ENCODE data around the gene ZNF280A.
"Not testable (repeated sequence)": the region's sequence is repeated elsewhere in the genome, so short reads cannot be mapped to it uniquely, and the experiment has no call there.

ZNF280A gene

DNA sequence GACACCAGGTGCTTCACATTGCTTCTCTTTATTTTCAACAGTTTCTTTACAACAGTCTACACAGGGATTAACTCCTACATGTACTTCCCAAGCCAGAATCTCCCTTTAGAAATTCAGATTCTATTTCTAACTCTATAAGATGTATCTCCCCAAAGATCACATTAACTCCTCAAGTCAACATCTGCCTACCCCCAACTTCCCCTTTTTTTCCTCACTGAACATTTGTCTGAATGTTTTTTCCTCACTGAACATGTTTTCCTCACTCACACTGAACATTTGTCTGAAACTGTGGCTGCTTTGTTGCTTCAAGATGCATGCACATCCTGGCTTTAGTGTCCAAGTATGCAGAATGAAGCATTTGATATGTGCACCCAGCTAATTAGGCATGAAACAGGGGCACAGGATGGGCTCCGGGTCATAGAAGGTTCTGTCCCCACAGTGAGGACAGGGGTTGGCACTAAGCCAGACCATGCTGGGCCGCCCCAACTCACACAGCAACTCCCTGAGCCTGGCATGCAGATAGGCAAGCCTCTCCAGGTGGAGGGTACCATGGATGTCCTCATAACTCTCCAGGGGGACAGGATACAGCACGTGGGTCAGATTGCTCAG, 27.7 kb upstream of the ZNF280A start:
- in situ Hi-C loops (cut with MboI; ENCODE audit: low pct_unique_long_range_greater_than_20kb, low sequenced_read_pairs): no loop called here
- DNase-seq: peak; percentile 59

DNA sequence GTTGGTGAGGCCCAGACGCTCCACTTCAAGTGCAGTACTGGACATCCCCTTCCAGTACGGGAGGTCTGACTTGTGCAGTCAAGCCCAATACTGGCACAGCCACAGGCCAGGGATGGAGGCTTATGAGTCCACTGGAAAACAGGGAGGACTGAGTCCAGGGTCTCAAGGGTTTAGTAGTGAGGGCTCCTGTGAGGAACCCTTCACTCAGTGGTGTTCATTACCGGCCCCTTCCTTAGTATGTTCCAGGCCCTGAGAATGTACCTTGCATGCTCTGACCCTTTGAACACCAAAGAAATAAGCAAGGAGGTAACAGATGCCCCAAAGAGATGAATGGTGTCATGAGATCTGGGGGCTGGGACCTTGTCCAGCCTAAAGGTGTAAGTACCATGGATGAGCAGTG, 27.2 kb upstream of the ZNF280A start:
- in situ Hi-C loops (cut with MboI; ENCODE audit: low pct_unique_long_range_greater_than_20kb, low sequenced_read_pairs): no loop called here
- DNase-seq: no peak

DNA sequence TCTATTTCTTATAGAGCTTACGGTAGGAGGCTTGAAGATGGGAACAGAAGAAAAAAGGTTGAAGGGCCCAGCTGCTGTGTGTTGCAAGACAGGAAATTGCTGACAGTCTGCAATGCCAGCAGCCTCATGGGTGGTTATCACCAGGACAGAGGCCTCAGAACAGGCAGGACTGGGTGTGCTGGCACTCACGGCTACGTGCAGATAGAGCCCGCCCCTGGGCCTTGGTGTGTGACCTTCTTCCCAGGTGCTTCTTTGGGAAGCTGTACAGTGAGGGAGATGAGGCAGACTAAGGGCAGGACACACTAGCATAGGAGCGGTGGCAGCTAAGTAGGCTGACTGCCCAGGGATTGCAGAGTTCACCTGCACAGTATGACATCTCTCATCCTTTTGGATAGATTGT, 26.4 kb upstream of the ZNF280A start:
- in situ Hi-C loops (cut with MboI; ENCODE audit: low pct_unique_long_range_greater_than_20kb, low sequenced_read_pairs): no loop called here
- DNase-seq: peak; percentile 41

DNA sequence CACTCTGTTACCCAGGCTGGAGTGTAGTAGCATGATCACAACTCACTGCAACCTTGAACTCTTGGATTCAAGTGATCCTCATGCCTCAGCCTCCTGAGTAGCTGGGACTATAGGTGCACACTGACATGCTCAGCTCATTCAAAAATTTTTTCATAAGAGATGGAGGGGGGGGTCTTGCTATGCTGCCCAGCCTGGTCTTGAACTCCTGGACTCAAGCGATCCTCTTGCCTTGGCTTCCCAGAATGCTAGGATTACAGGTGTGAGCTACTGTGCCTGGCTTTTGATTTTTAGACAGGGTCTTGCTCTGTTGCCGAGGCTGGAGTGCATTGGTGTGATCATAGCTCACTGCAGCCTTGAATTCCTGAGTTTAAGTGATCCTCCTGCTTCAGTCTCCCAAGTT, 25.0 kb upstream of the ZNF280A start:
- DNase-seq: no peak
- in situ Hi-C loops (cut with MboI; ENCODE audit: low pct_unique_long_range_greater_than_20kb, low sequenced_read_pairs): no loop called here

DNA sequence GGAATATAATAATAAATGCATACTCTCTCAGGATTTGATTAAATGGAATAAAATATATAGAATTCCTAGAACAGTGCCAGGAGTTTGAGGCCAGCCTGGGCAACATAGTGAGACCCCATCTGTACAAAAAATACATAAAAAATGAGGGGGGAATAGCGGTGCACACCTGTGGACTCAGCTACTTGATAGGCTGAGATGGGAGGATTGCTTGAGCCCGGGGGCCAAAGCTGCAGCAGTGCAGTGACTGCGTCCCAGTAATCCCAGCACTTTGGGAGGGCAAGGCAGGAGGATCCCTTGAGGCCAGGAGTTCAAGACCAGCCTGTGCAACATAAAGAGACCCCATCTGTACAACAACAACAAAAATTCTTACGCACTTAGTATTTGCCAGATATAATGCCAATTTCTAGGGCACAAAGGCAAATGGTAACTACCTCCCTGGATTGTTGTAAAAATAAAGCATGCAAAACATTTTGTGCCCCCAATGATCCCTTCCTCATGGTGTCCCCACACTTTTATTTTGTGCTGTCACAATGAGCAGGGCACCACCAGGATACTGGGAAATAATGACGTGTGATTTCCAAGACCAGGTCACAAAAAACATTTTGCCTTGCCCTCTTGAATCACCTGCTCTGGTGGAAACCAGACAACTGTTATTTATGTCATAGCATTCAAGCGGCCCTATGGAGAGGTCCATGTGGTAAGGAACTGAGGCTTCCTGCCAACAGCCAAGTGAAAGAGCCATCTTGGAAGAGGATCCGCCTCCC, 18.3 kb upstream of the ZNF280A start:
- no peak for DNase-seq
- in situ Hi-C loops (cut with MboI; ENCODE audit: low pct_unique_long_range_greater_than_20kb, low sequenced_read_pairs): no loop called here

DNA sequence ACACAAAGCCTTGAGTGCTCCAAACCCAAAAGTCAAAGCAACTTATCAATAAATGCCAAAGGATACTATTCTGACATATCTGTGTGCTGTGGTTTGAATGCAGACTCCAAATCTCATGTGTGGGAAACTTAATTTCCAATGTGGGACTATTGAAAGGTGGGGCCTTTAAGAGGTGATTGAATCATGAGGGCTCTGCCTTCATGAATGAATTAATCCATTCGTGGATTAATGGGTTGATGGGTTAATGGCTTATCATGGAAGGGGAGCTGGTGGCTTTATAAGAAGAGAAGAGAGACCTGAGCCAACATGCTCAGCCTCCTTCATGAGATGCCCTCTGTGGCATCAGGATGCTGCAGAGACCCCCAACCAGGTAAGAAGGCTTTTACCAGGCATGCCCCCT, 16.8 kb upstream of the ZNF280A start:
- in situ Hi-C loops (cut with MboI; ENCODE audit: low pct_unique_long_range_greater_than_20kb, low sequenced_read_pairs): no loop called here
- no peak for DNase-seq

DNA sequence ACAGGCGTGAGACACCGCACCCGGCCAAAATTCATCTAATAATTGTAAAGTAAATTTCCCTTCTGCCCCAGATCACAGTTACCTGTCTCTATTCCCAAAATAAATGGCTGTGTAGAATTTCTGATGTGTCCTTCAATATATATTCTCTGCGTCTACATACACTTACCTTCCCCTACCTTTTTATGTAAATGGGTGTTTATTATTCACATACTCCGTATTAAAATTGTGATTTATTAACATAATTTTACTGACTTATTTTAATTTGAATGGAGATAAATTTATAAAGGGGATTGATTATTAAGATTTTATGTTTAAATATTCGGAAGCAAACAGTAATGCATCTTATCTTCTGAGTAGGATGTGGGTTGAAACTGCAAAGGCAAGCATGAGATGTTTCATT, 16.4 kb upstream of the ZNF280A start:
- DNase-seq: no peak
- in situ Hi-C loops (cut with MboI; ENCODE audit: low pct_unique_long_range_greater_than_20kb, low sequenced_read_pairs): no loop called here

DNA sequence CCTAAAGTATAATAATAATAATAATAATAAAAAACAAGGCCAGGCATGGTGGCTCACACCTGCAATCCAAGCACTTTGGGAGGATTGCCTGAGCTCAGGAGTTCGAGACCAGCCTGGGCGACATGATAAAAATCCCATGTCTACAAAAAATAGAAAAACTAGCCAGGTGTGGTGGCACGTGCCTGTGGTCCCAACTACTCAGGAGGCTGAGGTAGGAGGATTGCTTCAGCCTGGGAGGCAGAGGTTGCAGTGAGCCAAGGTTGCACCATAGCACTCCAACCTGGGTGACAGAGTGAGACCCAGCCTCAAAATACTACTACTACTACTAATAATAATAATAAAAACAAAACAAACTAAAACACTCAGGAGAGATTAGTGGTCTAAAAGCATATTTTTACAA, 15.6 kb upstream of the ZNF280A start:
- in situ Hi-C loops (cut with MboI; ENCODE audit: low pct_unique_long_range_greater_than_20kb, low sequenced_read_pairs): no loop called here

DNA sequence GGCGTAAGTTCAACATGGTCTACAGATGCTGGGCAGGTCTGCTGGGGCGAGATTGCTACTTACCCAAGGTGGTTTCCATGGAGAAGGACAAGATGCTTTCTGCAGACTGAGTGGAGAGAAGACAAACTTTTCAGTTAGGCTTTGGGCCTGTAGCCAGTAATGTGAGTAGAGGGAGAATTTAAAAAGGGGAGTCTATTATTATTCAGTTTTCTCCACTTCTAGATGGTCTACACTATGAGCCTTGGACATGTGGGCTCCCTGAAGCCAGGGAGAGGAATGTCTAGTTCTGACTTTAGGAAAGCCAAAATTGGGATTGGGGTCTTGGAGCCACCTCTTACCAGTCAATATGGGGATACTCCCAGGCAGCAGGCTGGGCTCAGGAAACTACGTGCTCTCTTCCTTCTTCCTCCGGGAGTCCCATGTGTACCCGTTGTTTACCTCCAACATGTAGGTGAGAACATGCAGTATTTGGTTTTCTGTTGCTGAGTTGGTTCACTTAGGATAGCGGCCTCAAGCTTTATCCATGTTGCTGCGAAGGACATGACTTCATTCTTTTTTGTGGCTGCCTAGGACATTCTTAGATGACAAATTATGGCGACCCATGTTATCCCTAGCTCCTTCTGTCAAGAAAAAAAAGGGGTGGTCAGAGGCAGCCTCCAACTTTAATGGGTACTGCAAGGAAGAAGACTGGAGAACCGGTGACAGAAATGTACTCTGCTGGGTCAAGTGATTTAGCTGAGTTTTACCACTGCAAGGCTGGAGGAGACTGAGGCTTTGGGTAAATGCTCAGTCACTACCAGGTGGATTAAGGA, 14.7 kb upstream of the ZNF280A start:
- in situ Hi-C loops (cut with MboI; ENCODE audit: low pct_unique_long_range_greater_than_20kb, low sequenced_read_pairs): no loop called here
- no peak for DNase-seq

More for the DNA sequence above, 15.6 kb upstream of the ZNF280A start:
- no peak for DNase-seq

DNA sequence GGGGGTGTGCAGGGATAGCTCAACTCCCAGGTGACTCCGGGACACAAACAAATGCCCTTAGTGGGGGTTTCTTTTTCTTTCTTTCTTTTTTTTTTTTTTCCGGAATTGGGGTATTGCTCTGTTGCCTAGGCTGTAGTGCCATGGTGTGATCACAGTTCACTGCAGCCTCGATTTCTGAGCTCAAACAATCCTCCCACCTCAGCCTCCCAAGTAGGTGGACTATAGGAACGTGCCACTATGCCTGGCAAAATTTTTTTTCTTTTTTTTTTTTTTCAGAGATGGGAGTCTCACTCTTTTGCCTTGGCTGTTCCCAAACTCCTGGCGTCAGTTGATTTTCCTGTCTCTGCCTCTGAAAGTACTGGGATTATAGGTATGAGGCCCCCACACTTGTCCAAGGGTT, 13.8 kb upstream of the ZNF280A start:
- no peak for DNase-seq
- in situ Hi-C loops (cut with MboI; ENCODE audit: low pct_unique_long_range_greater_than_20kb, low sequenced_read_pairs): no loop called here

DNA sequence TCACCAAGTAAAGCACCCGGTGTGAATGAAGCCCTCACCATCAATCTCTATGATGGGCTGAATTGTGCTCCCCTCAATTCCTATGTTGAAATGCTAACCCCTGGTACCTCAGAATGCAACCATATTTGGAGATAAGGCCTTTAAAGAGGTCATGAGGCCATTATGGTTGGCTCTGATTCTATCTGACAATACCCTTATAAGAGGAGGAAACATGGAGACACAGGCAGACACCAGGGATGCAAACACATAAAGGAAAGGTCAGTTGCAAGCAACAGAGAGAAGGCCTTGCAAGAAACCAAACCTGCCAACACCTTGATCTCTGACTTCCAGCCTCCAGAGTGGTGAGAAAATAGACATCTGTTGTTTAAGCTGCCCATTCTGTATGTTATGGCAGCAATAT, 13.3 kb upstream of the ZNF280A start:
- DNase-seq: no peak
- in situ Hi-C loops (cut with MboI; ENCODE audit: low pct_unique_long_range_greater_than_20kb, low sequenced_read_pairs): no loop called here

DNA sequence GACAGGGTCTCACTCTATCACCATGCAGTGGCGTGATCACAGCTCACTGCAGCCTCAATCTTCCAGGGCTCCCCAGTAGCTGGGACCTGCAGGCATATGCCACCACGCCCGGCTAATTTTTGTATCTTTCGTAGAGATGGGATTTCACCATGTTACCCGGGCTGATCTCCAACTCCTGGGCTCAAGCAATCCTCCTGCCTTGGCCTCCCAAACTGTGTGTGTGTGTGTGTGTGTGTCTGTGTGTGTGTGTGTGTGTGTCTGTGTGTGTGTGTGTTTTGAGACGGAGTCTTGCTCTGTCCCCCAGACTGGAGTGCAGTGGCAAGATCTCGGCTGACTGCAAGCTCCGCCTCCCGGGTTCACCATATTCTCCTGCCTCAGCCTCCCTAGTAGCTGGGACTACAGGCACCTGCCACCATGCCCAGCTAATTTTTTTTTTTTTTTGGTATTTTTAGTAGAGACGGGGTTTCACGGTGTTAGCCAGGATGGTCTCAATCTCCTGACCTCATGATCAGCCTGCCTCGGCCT, 12.5 kb upstream of the ZNF280A start:
- DNase-seq; in situ Hi-C loops (cut with MboI; ENCODE audit: low pct_unique_long_range_greater_than_20kb, low sequenced_read_pairs): not testable (repeated sequence)

DNA sequence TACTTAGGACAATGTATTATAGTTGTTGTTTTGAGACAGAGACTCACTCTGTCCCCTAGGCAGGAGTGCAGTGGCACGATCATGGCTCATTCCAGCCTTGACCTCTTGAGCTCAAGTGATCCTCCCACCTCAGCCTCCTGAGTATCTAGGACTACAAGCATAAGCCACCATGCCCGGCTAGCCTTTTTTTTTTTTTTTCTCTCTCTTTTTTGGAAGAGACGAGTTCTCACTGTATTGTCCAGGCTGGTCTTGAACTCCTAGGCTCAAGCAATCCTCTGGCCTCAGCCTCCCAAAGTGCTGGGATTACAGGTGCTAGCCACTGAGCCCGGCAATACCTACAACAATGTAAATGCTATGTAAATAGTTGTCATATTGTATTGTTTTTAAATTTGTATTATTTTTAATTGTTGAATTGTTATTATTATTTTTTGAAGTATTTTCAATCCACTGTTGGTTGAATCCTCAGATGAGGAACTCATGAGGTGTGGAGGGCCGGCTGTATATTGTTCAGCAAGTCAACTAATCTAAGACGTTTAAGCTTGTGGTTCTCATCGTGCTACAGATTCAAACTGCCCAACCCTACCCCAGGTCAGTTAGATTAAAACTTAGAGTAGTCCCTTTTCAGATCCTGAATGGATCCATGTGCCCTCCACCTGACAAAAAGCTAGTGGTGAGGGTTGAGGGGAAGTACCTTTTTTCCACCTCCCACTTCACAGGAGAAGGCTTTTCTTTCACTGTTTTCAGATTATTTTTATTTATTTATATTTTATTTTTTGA, 11.9 kb upstream of the ZNF280A start:
- in situ Hi-C loops (cut with MboI; ENCODE audit: low pct_unique_long_range_greater_than_20kb, low sequenced_read_pairs): no loop called here
- DNase-seq: no peak

DNA sequence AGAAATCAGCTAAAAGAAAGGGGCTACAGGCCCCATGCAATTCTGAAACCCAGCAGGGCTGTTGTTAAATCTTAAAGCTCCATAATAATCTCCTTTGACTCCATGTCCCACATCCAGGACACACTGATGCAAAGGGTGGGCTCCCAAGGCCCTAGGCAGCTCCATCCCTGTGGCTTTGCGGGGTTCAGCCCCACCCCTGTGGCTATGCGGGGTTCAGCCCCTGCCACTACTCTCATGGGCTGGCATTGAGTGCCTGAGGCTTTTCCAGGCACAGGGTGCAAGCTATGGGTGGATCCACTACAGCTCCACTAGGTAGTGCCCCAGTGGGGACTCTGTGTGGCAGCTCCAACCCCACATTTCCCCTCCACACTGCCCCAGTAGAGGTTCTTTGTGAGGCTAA, 8.7 kb upstream of the ZNF280A start:
- no peak for DNase-seq
- in situ Hi-C loops (cut with MboI; ENCODE audit: low pct_unique_long_range_greater_than_20kb, low sequenced_read_pairs): no loop called here

DNA sequence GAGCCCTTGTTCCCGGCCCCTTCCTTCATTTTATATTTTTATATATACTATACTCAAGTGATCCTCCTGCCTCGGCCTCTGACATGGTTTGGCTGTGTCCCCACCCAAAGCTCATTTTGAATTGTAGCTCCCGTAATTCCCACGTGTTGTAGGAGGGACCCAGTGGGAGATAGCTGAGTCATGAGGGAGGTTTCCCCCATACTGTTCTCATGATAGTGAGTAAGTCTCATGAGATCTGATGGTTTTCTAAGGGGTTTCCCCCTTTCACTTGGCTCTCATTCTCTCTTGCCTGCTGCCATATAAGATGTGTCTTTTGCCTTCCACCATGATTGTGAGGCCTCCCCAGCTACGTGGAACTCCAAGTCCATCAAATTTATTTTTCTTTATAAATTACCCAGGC, 7.2 kb upstream of the ZNF280A start:
- no peak for DNase-seq

DNA sequence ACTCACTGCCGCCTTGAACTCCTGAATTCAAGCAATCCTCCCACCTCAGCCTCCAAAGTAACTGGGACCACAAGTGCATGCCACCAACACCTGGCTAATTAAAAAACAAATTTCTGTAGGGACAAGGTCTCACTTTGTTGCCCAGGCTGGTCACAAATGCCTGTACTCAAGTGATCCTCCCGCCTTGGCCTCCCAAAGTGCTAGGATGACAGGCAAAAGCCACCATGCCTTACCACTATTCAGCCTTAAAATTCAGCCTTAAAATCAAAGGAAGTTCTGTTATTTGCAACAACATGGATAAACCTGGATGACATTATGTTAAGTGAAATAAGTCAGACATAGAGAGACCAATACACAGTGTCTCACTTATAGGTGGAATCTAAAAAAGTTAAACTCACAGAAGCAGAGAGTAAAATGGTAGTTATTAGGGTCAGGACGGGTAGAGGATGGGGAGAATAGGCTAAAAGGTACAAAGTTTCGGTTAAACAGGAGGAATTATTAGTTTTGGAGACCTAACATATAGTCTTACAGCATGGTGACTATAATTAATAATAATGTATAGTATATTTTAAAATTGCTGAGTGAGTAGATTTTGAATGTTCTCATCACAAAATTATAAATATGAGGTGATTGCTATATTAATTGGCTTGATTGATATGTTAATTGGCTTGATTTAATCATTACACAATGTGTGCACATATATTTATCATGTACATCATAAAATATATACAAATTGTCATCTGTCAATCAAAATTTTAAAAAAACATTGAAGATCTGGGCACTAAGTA, 6.2 kb upstream of the ZNF280A start:
- DNase-seq: no peak
- in situ Hi-C loops (cut with MboI; ENCODE audit: low pct_unique_long_range_greater_than_20kb, low sequenced_read_pairs): no loop called here

More for the DNA sequence above, 7.2 kb upstream of the ZNF280A start:
- in situ Hi-C loops (cut with MboI; ENCODE audit: low pct_unique_long_range_greater_than_20kb, low sequenced_read_pairs): no loop called here

DNA sequence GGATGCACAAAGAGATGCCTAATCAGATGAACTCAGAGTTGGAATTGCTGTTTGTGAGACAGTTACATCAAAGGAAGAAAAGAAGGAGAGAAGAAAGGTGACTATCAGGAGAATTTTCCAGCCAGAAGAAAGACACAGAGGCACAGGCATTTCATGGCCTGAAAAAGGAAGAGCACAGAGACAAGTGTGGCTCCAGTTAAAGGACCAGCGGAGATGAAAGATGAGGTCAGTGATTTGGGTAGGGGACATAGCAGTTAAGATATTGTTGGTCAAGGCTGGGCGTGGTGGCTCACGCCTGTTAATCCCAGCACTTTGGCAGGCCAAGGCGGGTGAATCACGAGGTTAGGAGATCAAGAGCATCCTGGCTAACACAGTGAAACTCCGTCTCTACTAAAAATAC, 3.4 kb upstream of the ZNF280A start:
- in situ Hi-C loops (cut with MboI; ENCODE audit: low pct_unique_long_range_greater_than_20kb, low sequenced_read_pairs): no loop called here
- DNase-seq: no peak

DNA sequence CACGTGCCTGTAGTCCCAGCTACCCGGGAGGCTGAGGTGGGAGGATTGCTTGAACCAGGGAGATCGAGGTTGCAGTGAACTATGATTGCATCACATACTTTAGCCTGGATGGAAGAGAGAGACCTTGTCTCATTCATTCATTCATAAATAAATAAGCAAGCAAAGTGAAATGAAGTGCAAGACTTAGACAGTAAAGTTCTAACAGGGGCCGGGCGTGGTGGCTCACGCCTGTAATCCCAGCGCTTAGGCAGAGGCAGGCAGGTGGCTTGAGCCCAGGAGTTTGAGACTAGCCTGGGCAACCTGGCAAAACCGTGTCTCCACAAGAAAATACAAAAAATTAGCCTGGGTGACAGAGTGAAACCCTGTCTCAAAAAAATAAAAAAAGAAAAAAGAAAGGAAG, 1.6 kb upstream of the ZNF280A start:
- in situ Hi-C loops (cut with MboI; ENCODE audit: low pct_unique_long_range_greater_than_20kb, low sequenced_read_pairs): no loop called here
- DNase-seq: no peak

All from KBM-7 (cell line).